ENCODE results near the gene PAPLN.

PAPLN gene

GRCh38 chr14:73216030-73216429 is 21.3 kb upstream of the PAPLN start:
- Histone ChIP-seq H3K9me3 (ENCODE audit: insufficient read depth, low read depth, low read length) (no peaks in the 10 kb centered on the region), H3K36me3 (ENCODE audit: control insufficient read depth in 1 of 2, insufficient read depth in 2 of 2, low read length in 2 of 2) (peaks cover 15 to 24% of the 10 kb centered on the region in 2 experiments), H4K8ac (ENCODE audit: low read depth, low read length) (no peak overlapping the region), H4K91ac (ENCODE audit: low read depth, low read length) (no peak overlapping the region), H3K4me1 (ENCODE audit: control insufficient read depth in 1 of 2, insufficient read depth in 2 of 2, low read length in 2 of 2) (no peaks in the 10 kb centered on the region), H3K18ac (ENCODE audit: low read length) (no peak overlapping the region), H3K9ac (ENCODE audit: low read length) (no peak overlapping the region), H2BK5ac (ENCODE audit: low read depth, low read length, poor library complexity) (no peak overlapping the region), H3K4ac (ENCODE audit: low read depth, low read length) (no peak overlapping the region), H3K14ac (ENCODE audit: low read length) (no peak overlapping the region), H3K79me2 (ENCODE audit: control insufficient read depth, insufficient read depth, low read length, poor library complexity) (no peaks in the 10 kb centered on the region), H2AFZ (ENCODE audit: insufficient read depth, low read length, poor library complexity) (no peak overlapping the region), H3K4me3 (ENCODE audit: low read depth, low read length) (no peak overlapping the region), H4K12ac (ENCODE audit: low read depth, low read length) (no peak overlapping the region), H3K27me3 (ENCODE audit: insufficient read depth, low read length) (no peaks in the 10 kb centered on the region), H2BK120ac (ENCODE audit: insufficient read depth, low read length, poor library complexity) (no peak overlapping the region), H2AK5ac (ENCODE audit: low read length) (no peak overlapping the region), H2BK12ac (ENCODE audit: low read length) (no peak overlapping the region), H3K27ac (ENCODE audit: low read depth, low read length) (no peak overlapping the region), H3K23ac (ENCODE audit: low read length) (no peak overlapping the region), H3K4me2 (ENCODE audit: low read length) (no peak overlapping the region), H3K79me1 (ENCODE audit: low read length) (no peaks in the 10 kb centered on the region)
- no peak for DNase-seq
- no CpG with 5 or more reads among the region's 2 CpGs for WGBS (ENCODE audit: extremely low coverage, insufficient coverage, insufficient read length)

DNA sequence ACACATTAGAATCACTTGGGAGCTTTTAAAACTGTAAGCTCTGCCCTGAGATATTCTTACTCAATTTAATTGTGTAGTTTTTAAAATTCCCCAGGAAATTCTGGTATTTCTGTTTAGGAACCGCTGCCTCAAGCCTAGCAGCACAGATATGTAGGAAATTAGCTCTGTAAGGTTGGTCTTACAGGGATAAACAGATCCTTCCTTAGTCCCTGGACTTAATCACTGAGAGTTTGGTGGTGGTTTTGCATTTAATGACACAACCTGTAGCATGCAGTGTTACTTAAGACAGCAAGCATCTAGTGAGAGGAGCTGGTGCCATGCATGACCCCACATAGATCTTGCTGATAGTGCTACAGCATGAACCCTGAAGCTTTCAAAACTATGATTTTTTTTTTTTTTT is 19.9 kb upstream of the PAPLN start:
- Histone ChIP-seq H3K9me3 (ENCODE audit: insufficient read depth, low read depth, low read length) (no peaks in the 10 kb centered on the region), H2AFZ (ENCODE audit: insufficient read depth, low read length, poor library complexity) (no peak overlapping the region), H3K79me2 (ENCODE audit: control insufficient read depth, insufficient read depth, low read length, poor library complexity) (no peaks in the 10 kb centered on the region), H3K23ac (ENCODE audit: low read length) (no peak overlapping the region), H2BK120ac (ENCODE audit: insufficient read depth, low read length, poor library complexity) (no peak overlapping the region), H4K91ac (ENCODE audit: low read depth, low read length) (no peak overlapping the region), H3K79me1 (ENCODE audit: low read length) (no peaks in the 10 kb centered on the region), H3K4ac (ENCODE audit: low read depth, low read length) (no peak overlapping the region), H2AK5ac (ENCODE audit: low read length) (no peak overlapping the region), H3K4me1 (ENCODE audit: control insufficient read depth in 1 of 2, insufficient read depth in 2 of 2, low read length in 2 of 2) (peaks cover 0 to 2% of the 10 kb centered on the region in 2 experiments), H2BK12ac (ENCODE audit: low read length) (no peak overlapping the region), H3K27ac (ENCODE audit: low read depth, low read length) (no peak overlapping the region), H3K18ac (ENCODE audit: low read length) (no peak overlapping the region), H3K4me2 (ENCODE audit: low read length) (no peak overlapping the region), H3K4me3 (ENCODE audit: low read depth, low read length) (no peak overlapping the region), H3K27me3 (ENCODE audit: insufficient read depth, low read length) (no peaks in the 10 kb centered on the region), H3K9ac (ENCODE audit: low read length) (no peak overlapping the region), H3K36me3 (ENCODE audit: control insufficient read depth in 1 of 2, insufficient read depth in 2 of 2, low read length in 2 of 2) (peaks cover 13 to 21% of the 10 kb centered on the region in 2 experiments), H4K8ac (ENCODE audit: low read depth, low read length) (no peak overlapping the region), H2BK5ac (ENCODE audit: low read depth, low read length, poor library complexity) (no peak overlapping the region), H3K14ac (ENCODE audit: low read length) (no peak overlapping the region), H4K12ac (ENCODE audit: low read depth, low read length) (no peak overlapping the region)
- no CpG with 5 or more reads among the region's 1 CpG for WGBS (ENCODE audit: extremely low coverage, insufficient coverage, insufficient read length)
- no peak for DNase-seq

DNA sequence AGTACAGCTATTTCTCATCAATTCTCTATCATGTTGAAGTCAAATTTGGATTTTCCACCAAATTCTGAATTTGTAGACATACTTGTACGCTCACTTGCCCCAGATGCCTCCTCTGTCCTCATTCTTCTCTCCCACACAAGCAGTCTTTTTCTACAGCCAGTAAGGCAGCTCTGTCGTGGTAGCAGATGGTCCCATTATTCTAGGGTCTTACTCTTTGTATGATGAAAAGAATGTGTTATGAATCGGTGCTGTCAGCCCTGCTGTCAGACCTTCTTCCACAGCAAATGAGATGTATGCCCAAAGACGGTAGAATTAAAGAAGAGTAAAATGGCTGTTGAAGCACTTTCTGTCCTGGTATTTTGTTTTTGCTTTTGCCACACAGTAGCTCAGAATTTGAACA is 17.2 kb upstream of the PAPLN start:
- Histone ChIP-seq H2BK120ac (ENCODE audit: insufficient read depth, low read length, poor library complexity) (no peak overlapping the region), H3K36me3 (ENCODE audit: control insufficient read depth in 1 of 2, insufficient read depth in 2 of 2, low read length in 2 of 2) (peaks cover 14 to 21% of the 10 kb centered on the region in 2 experiments), H2BK12ac (ENCODE audit: low read length) (no peak overlapping the region), H3K23ac (ENCODE audit: low read length) (no peak overlapping the region), H3K14ac (ENCODE audit: low read length) (no peak overlapping the region), H4K91ac (ENCODE audit: low read depth, low read length) (no peak overlapping the region), H3K4me1 (ENCODE audit: control insufficient read depth in 1 of 2, insufficient read depth in 2 of 2, low read length in 2 of 2) (peaks cover 0 to 2% of the 10 kb centered on the region in 2 experiments), H2AFZ (ENCODE audit: insufficient read depth, low read length, poor library complexity) (no peak overlapping the region), H4K12ac (ENCODE audit: low read depth, low read length) (no peak overlapping the region), H3K79me2 (ENCODE audit: control insufficient read depth, insufficient read depth, low read length, poor library complexity) (no peaks in the 10 kb centered on the region), H3K18ac (ENCODE audit: low read length) (no peak overlapping the region), H2AK5ac (ENCODE audit: low read length) (no peak overlapping the region), H4K8ac (ENCODE audit: low read depth, low read length) (no peak overlapping the region), H3K27ac (ENCODE audit: low read depth, low read length) (no peak overlapping the region), H3K79me1 (ENCODE audit: low read length) (no peaks in the 10 kb centered on the region), H3K4ac (ENCODE audit: low read depth, low read length) (no peak overlapping the region), H3K9ac (ENCODE audit: low read length) (no peak overlapping the region), H3K27me3 (ENCODE audit: insufficient read depth, low read length) (no peaks in the 10 kb centered on the region), H3K4me2 (ENCODE audit: low read length) (no peak overlapping the region), H3K4me3 (ENCODE audit: low read depth, low read length) (no peak overlapping the region), H2BK5ac (ENCODE audit: low read depth, low read length, poor library complexity) (no peak overlapping the region), H3K9me3 (ENCODE audit: insufficient read depth, low read depth, low read length) (no peaks in the 10 kb centered on the region)
- DNase-seq, result no peak
- no CpG with 5 or more reads among the region's 4 CpGs for WGBS (ENCODE audit: extremely low coverage, insufficient coverage, insufficient read length)

GRCh38 chr14:73220634-73221033 is 16.7 kb upstream of the PAPLN start:
- H2BK12ac ChIP-seq (ENCODE audit: low read length), result no peak overlapping the region
- no peak overlapping the region for H3K18ac ChIP-seq (ENCODE audit: low read length)
- no peak overlapping the region for H4K12ac ChIP-seq (ENCODE audit: low read depth, low read length)
- H2AK5ac ChIP-seq (ENCODE audit: low read length), result no peak overlapping the region
- H4K91ac ChIP-seq (ENCODE audit: low read depth, low read length), result no peak overlapping the region
- no CpG with 5 or more reads among the region's 5 CpGs for WGBS (ENCODE audit: extremely low coverage, insufficient coverage, insufficient read length)
- H2BK5ac ChIP-seq (ENCODE audit: low read depth, low read length, poor library complexity), result no peak overlapping the region
- no peak overlapping the region for H3K23ac ChIP-seq (ENCODE audit: low read length)
- H3K79me2 ChIP-seq (ENCODE audit: control insufficient read depth, insufficient read depth, low read length, poor library complexity), result no peaks in the 10 kb centered on the region
- no peak overlapping the region for H3K27ac ChIP-seq (ENCODE audit: low read depth, low read length)
- H2BK120ac ChIP-seq (ENCODE audit: insufficient read depth, low read length, poor library complexity), result no peak overlapping the region
- H2AFZ ChIP-seq (ENCODE audit: insufficient read depth, low read length, poor library complexity), result no peak overlapping the region
- H3K9me3 ChIP-seq (ENCODE audit: insufficient read depth, low read depth, low read length), result no peaks in the 10 kb centered on the region
- no peaks in the 10 kb centered on the region for H3K79me1 ChIP-seq (ENCODE audit: low read length)
- H4K8ac ChIP-seq (ENCODE audit: low read depth, low read length), result no peak overlapping the region
- DNase-seq, result no peak
- H3K4me3 ChIP-seq (ENCODE audit: low read depth, low read length), result no peak overlapping the region
- H3K14ac ChIP-seq (ENCODE audit: low read length), result no peak overlapping the region
- peaks cover 0 to 2% of the 10 kb centered on the region in 2 experiments for H3K4me1 ChIP-seq (ENCODE audit: control insufficient read depth in 1 of 2, insufficient read depth in 2 of 2, low read length in 2 of 2)
- H3K4me2 ChIP-seq (ENCODE audit: low read length), result no peak overlapping the region
- H3K4ac ChIP-seq (ENCODE audit: low read depth, low read length), result no peak overlapping the region
- no peaks in the 10 kb centered on the region for H3K27me3 ChIP-seq (ENCODE audit: insufficient read depth, low read length)
- H3K9ac ChIP-seq (ENCODE audit: low read length), result no peak overlapping the region
- peaks cover 14 to 21% of the 10 kb centered on the region in 2 experiments for H3K36me3 ChIP-seq (ENCODE audit: control insufficient read depth in 1 of 2, insufficient read depth in 2 of 2, low read length in 2 of 2)

Measured in trophoblast cell (in vitro differentiated cells and primary cell).